D721Med (cell line): ENCODE results near the gene MRAP2.
"Not testable (repeated sequence)": the region's sequence is repeated elsewhere in the genome, so short reads cannot be mapped to it uniquely, and the experiment has no call there.

Experiments used
- DNase-seq: peaks from one replicate; pipeline ENCODE4 v3.0.0; 2011; ENCODE audit warnings: low spot score; ENCODE audit not compliant: insufficient read length
- FAIRE-seq: peaks from 2 replicates; lab custom pipeline; 2011; peaks lifted over from hg19 to GRCh38; lab: Jason Lieb, UNC
- TF ChIP-seq, protein P1 (sequence below): IDR thresholded peaks from 2 replicates; pipeline ENCODE4 v1.5.1; 2012; ENCODE audit warnings: mild to moderate bottlenecking, control low read depth; ENCODE audit not compliant: insufficient read depth; ENCODE audit errors: missing control alignments

The MRAP2 gene

GRCh38 chr6:84074988-84075781 is 41.6 kb downstream of the MRAP2 start:
- TF ChIP-seq, protein P1, sequence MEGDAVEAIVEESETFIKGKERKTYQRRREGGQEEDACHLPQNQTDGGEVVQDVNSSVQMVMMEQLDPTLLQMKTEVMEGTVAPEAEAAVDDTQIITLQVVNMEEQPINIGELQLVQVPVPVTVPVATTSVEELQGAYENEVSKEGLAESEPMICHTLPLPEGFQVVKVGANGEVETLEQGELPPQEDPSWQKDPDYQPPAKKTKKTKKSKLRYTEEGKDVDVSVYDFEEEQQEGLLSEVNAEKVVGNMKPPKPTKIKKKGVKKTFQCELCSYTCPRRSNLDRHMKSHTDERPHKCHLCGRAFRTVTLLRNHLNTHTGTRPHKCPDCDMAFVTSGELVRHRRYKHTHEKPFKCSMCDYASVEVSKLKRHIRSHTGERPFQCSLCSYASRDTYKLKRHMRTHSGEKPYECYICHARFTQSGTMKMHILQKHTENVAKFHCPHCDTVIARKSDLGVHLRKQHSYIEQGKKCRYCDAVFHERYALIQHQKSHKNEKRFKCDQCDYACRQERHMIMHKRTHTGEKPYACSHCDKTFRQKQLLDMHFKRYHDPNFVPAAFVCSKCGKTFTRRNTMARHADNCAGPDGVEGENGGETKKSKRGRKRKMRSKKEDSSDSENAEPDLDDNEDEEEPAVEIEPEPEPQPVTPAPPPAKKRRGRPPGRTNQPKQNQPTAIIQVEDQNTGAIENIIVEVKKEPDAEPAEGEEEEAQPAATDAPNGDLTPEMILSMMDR, result no peak
- DNase-seq (no peak), FAIRE-seq (peak; percentile 53)

DNA sequence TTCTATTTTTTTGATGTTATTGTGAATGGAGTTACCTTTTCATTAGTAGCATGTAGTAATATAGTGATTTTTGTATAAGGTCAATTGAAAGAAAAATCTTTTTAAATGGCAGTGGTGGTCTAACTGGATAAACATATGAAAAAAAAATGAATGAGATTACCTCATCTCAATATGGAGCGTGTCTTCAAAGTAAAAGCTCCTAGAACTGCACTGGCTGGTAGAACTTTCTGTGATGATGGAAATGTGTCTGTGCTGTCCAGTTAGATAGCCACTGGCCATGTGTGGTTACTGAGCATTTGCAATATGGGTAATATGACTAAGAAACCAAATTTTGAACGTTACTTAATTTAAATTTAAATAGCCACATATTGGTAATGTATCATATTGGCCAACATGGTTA is 44.1 kb downstream of the MRAP2 start:
- no peak for FAIRE-seq

DNA sequence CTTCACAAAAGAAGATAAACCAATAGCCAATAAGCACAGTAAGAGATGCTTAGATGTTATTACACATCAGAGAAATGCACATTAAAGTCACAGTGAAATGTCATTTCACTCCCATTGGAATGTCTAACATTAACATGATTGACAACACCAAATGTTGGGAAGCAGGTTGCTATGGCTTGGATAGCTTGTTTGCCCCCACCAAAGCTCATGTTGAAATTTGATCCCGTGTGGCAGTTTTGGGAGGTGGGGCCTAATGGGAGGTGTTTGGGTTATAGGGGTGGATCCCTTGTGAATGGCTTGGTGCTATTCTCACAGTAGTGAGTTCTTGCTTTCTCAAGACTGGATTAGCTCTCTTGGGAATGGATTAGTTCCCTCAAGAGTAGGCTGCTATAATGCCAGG is 44.8 kb downstream of the MRAP2 start:
- DNase-seq (no peak), FAIRE-seq (no peak)
- TF ChIP-seq, protein P1, result no peak

More for the DNA sequence above, 44.1 kb downstream of the MRAP2 start:
- TF ChIP-seq, protein P1, result no peak
- DNase-seq, result no peak

DNA sequence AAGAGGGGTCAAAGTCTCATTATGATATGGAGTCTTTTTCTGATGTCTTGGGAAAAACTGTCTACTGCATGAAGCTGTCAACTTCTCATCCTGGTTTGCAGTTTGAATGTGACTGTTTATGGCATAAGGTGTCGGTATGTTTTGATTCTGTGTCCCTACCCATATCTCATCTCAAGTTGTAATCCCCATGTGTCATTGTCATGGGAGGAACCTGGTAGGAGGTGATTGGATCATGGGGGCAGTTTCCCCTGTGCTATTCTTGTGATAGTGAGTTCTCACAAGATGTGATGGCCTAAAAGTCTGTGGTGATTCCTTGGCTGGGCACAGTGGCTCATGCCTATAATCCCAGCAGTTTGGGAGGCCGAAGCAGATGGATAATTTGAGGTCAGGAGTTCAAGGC is 47.6 kb downstream of the MRAP2 start:
- no peak for DNase-seq
- no peak for FAIRE-seq
- TF ChIP-seq, protein P1, result no peak

DNA sequence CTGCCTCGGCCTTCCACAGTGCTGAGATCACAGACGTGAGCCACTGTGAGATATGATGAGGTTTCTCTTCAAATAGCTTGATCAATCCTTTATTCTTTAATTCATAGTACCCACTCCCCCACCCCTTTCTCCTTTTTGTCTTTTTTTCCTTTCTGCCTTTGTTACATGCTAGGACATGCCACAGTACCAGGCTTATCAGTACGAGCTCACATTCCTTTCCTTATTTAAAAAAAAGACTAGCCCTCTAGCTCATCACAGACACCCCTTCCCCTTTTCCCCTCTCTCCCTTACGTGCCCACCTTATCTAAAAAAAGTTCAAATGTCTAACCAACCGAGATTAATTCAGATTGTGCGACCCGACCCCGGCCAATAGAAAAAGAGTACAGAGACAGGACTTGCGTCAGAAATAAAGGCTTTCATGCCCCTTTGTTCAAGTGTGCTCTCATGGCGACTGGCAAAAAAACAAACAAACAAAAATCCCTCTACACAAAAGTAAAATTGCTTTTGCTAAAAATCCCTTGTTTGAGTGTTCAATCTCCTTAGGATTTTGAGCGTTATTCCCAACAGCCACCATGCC is 49.2 kb downstream of the MRAP2 start:
- DNase-seq (no peak), FAIRE-seq (no peak)
- TF ChIP-seq, protein P1, result no peak

GRCh38 chr6:84084705-84085104 is 51.1 kb downstream of the MRAP2 start:
- DNase-seq, FAIRE-seq: not testable (repeated sequence)

GRCh38 chr6:84086056-84086455 is 52.5 kb downstream of the MRAP2 start:
- TF ChIP-seq, protein P1, result no peak
- no peak for FAIRE-seq
- DNase-seq, result no peak
